PC-3 (cell line): ENCODE measurements around the gene PTH1R. TPM values are rescaled to one million over a fixed set of nuclear protein-coding genes. Genes with fewer than 3 reads are reported as not detected.

ENCODE experiments used
- ATAC-seq: fragments of 200-7000 bp; cut with Tn5 transposase; 2 replicates; pipeline ENCODE4 v1.9.1; 2020; ENCODE audit warnings: mild to moderate bottlenecking, moderate library complexity
- BruUV-seq: library from RNA; stranded (reverse); fragments of 400-500 nt; replicated peaks from 2 replicates; lab custom pipeline; 2021; lab: Mats Ljungman, UMichigan
- CTCF ChIA-PET: fragments of 300-600 bp; sonication (Branson Sonifier 250); formaldehyde crosslinking; loops from one replicate; lab custom pipeline; 2022; ENCODE audit warnings: antibody characterized with exemption; lab: Charles Lee
- POLR2A ChIA-PET: fragments of 300-600 bp; sonication (Branson Sonifier 250); formaldehyde crosslinking; loops from one replicate; lab custom pipeline; 2022; ENCODE audit warnings: antibody characterized with exemption; ENCODE audit not compliant: unreplicated experiment; lab: Charles Lee
- DNase-seq: peaks from one replicate; pipeline ENCODE4 v3.0.0-alpha.2; 2015
- H2AFZ ChIP-seq: fragments of 300-600 bp; sonication (generic); 2 replicates; pipeline ENCODE4 v1.6.0; 2016; ENCODE audit warnings: antibody characterized with exemption, low read length
- H3F3A ChIP-seq: fragments of 300-600 bp; sonication (generic); one replicate; pipeline ENCODE4 v1.6.0; 2017; ENCODE audit warnings: antibody characterized with exemption, low read length, control low read depth, mild to moderate bottlenecking; ENCODE audit not compliant: unreplicated experiment
- H3K27ac ChIP-seq: fragments of 300-600 bp; sonication (generic); 2 replicates; pipeline ENCODE4 v1.5.1; 2016; ENCODE audit warnings: mild to moderate bottlenecking, low read length
- H3K27me3 ChIP-seq: fragments of 300-600 bp; sonication (generic); 2 replicates; pipeline ENCODE4 v1.6.1; 2016; ENCODE audit warnings: low read length, mixed read lengths
- H3K36me3 ChIP-seq: fragments of 300-600 bp; sonication (generic); 2 replicates; pipeline ENCODE4 v1.6.1; 2016; ENCODE audit warnings: low read depth, mixed run types, low read length, mixed read lengths
- H3K4me1 ChIP-seq: fragments of 300-600 bp; sonication (generic); 2 replicates; pipeline ENCODE4 v1.5.1; 2016; ENCODE audit warnings: low read length; ENCODE audit not compliant: insufficient read depth
- H3K4me2 ChIP-seq: fragments of 300-600 bp; sonication (generic); 2 replicates; pipeline ENCODE4 v1.6.0; 2016; ENCODE audit warnings: low read length
- H3K4me3 ChIP-seq: fragments of 300-600 bp; sonication (generic); 2 replicates; pipeline ENCODE4 v1.5.1; 2016; ENCODE audit warnings: mild to moderate bottlenecking, low read length, mixed read lengths
- H3K79me2 ChIP-seq: fragments of 300-600 bp; sonication (generic); 2 replicates; pipeline ENCODE4 v1.6.1; 2017; ENCODE audit warnings: low read length, mixed read lengths
- H3K9ac ChIP-seq: fragments of 300-600 bp; sonication (generic); 2 replicates; pipeline ENCODE4 v1.6.0; 2016; ENCODE audit warnings: mild to moderate bottlenecking, low read length
- H3K9me2 ChIP-seq: fragments of 300-600 bp; sonication (generic); replicated peaks from 2 replicates; pipeline ENCODE4 v1.6.1; 2016; ENCODE audit warnings: mixed run types, low read length, mixed read lengths
- H3K9me3 ChIP-seq: fragments of 300-600 bp; sonication (generic); 2 replicates; pipeline ENCODE4 v1.6.1; 2016; ENCODE audit warnings: low read length, mixed read lengths
- H4K20me1 ChIP-seq: fragments of 300-600 bp; sonication (generic); 2 replicates; pipeline ENCODE4 v1.6.1; 2016; ENCODE audit warnings: low read length, mixed read lengths
- EZH2 ChIP-seq: fragments of 300-600 bp; sonication (generic); IDR thresholded peaks from one replicate; pipeline ENCODE4 v1.6.1; 2017; ENCODE audit warnings: antibody characterized with exemption, mild to moderate bottlenecking, low read length; ENCODE audit not compliant: unreplicated experiment
- EZH2phosphoT487 ChIP-seq: fragments of 300-600 bp; sonication (generic); IDR thresholded peaks from 2 replicates; pipeline ENCODE4 v1.6.1; 2018; ENCODE audit warnings: mild to moderate bottlenecking, antibody characterized with exemption, low read length, borderline replicate concordance
- intact Hi-C: fragments of 100-400 bp; cut with micrococcal nuclease; formaldehyde crosslinking; loops from 2 replicates; pipeline ENCODE4 v1.9.0; 2023
- total RNA-seq: library from RNA; depleted of rRNA; stranded (reverse); fragments of >200 nt; gene quantifications from 2 replicates; pipeline ENCODE4 v1.2.3, GENCODE V29; 2014
- TF ChIP-seq, protein P1 (sequence below): fragments of 300-600 bp; sonication (generic); conservative IDR thresholded peaks from 2 replicates; pipeline ENCODE4 v1.5.1; 2017; ENCODE audit warnings: antibody characterized with exemption, low read depth, mild to moderate bottlenecking, low read length

The PTH1R gene
- total RNA-seq, 1 experiment from 2014 or later, result not detected

GRCh38 chr3:46851364-46852333 lies 25.9 kb upstream of the PTH1R start:
- POLR2A ChIA-PET, result no interaction called here
- no peaks in the 10 kb centered on the region for H3K79me2 ChIP-seq
- no peak overlapping the region for H3K4me2 ChIP-seq
- ATAC-seq, result no peak
- TF ChIP-seq, protein P1, sequence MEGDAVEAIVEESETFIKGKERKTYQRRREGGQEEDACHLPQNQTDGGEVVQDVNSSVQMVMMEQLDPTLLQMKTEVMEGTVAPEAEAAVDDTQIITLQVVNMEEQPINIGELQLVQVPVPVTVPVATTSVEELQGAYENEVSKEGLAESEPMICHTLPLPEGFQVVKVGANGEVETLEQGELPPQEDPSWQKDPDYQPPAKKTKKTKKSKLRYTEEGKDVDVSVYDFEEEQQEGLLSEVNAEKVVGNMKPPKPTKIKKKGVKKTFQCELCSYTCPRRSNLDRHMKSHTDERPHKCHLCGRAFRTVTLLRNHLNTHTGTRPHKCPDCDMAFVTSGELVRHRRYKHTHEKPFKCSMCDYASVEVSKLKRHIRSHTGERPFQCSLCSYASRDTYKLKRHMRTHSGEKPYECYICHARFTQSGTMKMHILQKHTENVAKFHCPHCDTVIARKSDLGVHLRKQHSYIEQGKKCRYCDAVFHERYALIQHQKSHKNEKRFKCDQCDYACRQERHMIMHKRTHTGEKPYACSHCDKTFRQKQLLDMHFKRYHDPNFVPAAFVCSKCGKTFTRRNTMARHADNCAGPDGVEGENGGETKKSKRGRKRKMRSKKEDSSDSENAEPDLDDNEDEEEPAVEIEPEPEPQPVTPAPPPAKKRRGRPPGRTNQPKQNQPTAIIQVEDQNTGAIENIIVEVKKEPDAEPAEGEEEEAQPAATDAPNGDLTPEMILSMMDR, result no peak
- no TSS peak for BruUV-seq
- no peaks in the 10 kb centered on the region for H3K27me3 ChIP-seq
- CTCF ChIA-PET, result no interaction called here
- no peaks in the 10 kb centered on the region for H3F3A ChIP-seq
- H3K9ac ChIP-seq, result no peak overlapping the region
- intact Hi-C loops, result no loop called here
- no peak for DNase-seq
- H3K9me2 ChIP-seq, result no peaks in the 10 kb centered on the region
- no peaks in the 10 kb centered on the region for H3K9me3 ChIP-seq
- no peak overlapping the region for H2AFZ ChIP-seq
- no peaks in the 10 kb centered on the region for H3K36me3 ChIP-seq
- H3K4me3 ChIP-seq, result no peak overlapping the region
- peaks cover 1% of the 10 kb centered on the region for H3K4me1 ChIP-seq
- no peak overlapping the region for H3K27ac ChIP-seq
- no peaks in the 10 kb centered on the region for H4K20me1 ChIP-seq

GRCh38 chr3:46852334-46852720 lies 25.2 kb upstream of the PTH1R start:
- Histone ChIP-seq H4K20me1 (no peaks in the 10 kb centered on the region), H3K9me3 (no peaks in the 10 kb centered on the region), H3K36me3 (no peaks in the 10 kb centered on the region), H3K4me3 (no peak overlapping the region), H3K4me2 (no peak overlapping the region), H2AFZ (no peak overlapping the region), H3K4me1 (no peaks in the 10 kb centered on the region), H3K9ac (no peak overlapping the region), H3K27ac (no peak overlapping the region), H3K9me2 (no peaks in the 10 kb centered on the region), H3K79me2 (no peaks in the 10 kb centered on the region), H3F3A (no peaks in the 10 kb centered on the region), H3K27me3 (no peaks in the 10 kb centered on the region; the same call in 1 of the 2 replicates)
- no peak for DNase-seq
- CTCF ChIA-PET, result no interaction called here
- TF ChIP-seq EZH2, result no peak
- TF ChIP-seq, protein P1, result no peak
- TF ChIP-seq EZH2phosphoT487, result no peak
- POLR2A ChIA-PET, result no interaction called here
- BruUV-seq, result no TSS peak
- intact Hi-C loops, result no loop called here
- ATAC-seq, result no peak

GRCh38 chr3:46852839-46853355 lies 24.6 kb upstream of the PTH1R start:
- no peak for DNase-seq
- intact Hi-C loops, result no loop called here
- H4K20me1 ChIP-seq, result no peaks in the 10 kb centered on the region
- H3K4me2 ChIP-seq, result no peak overlapping the region
- H2AFZ ChIP-seq, result no peak overlapping the region
- no peaks in the 10 kb centered on the region for H3K79me2 ChIP-seq
- H3K27me3 ChIP-seq, result no peaks in the 10 kb centered on the region; the same call in 1 of the 2 replicates
- BruUV-seq, result no TSS peak
- TF ChIP-seq, protein P1, result no peak
- no peak for TF ChIP-seq EZH2phosphoT487
- no peak for TF ChIP-seq EZH2
- no peaks in the 10 kb centered on the region for H3F3A ChIP-seq
- POLR2A ChIA-PET, result no interaction called here
- CTCF ChIA-PET, result no interaction called here
- no peaks in the 10 kb centered on the region for H3K4me1 ChIP-seq
- H3K27ac ChIP-seq, result no peak overlapping the region
- no peaks in the 10 kb centered on the region for H3K36me3 ChIP-seq
- H3K9me2 ChIP-seq, result no peaks in the 10 kb centered on the region
- H3K9me3 ChIP-seq, result no peaks in the 10 kb centered on the region
- no peak for ATAC-seq
- H3K9ac ChIP-seq, result no peak overlapping the region
- no peak overlapping the region for H3K4me3 ChIP-seq
